ENCODE results near the gene IRGQ.
A peak's percentile ranks its signal among the peaks of the same experiment; 100 is the strongest.
"Not testable (repeated sequence)": the region's sequence is repeated elsewhere in the genome, so short reads cannot be mapped to it uniquely, and the experiment has no call there.

Gene IRGQ, protein sequence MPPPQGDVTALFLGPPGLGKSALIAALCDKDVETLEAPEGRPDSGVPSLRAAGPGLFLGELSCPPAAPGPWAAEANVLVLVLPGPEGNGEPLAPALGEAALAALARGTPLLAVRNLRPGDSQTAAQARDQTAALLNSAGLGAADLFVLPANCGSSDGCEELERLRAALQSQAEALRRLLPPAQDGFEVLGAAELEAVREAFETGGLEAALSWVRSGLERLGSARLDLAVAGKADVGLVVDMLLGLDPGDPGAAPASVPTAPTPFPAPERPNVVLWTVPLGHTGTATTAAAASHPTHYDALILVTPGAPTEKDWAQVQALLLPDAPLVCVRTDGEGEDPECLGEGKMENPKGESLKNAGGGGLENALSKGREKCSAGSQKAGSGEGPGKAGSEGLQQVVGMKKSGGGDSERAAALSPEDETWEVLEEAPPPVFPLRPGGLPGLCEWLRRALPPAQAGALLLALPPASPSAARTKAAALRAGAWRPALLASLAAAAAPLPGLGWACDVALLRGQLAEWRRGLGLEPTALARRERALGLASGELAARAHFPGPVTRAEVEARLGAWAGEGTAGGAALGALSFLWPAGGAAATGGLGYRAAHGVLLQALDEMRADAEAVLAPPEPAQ

DNA sequence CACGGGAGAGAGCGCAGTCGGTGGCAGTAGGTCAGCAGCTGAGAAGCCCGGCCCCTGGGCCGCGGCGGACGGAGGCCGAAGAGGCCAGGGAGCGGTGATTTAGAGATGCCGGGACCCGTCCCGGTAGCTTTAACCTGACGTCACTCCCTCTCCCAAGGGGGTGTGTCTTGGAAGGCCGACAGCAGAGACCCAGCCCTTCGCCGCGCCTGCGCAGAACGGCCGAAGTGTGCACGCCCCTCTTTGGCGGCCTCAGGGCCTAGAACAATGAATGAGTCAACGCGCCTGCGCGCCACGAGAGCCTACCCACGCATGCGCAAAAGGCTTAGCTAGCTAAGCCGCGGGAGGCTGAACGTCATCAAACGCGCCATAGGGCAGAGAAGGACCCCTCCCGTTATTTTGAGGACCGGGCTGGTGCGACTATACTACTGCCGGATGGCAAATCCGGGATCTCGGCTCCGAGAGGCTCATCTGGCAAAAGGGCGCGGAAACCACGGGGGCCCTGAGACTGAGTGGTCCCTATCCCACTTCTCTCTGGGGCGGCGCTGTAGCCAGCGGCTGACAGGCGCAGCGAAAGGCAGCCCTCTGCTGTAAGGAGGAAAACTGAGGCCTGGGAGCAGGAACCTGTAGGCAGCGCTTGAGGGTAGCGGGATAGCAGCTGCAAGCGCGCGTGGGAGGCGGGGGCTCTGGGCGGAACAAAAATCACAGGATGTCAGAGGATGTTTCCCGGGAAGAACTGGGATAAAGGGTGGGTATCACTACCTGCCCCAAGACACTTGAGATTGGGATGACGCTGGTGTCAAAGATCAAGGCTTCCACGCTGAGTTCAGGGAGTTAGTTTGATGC, at the start of gene IRGQ, which contains the start of gene ZNF576:
Gene IRGQ, minus strand, starts transcription at position 136 of the 843 bp plus-strand sequence. CDS start 796 bp downstream, outside the sequence.
Gene ZNF576, plus strand, starts transcription at position 597 of the 843 bp plus-strand sequence. CDS start 514 bp downstream, outside the sequence.
- DNase-seq (ENCODE audit: low spot score) = peak; percentile 100

DNA sequence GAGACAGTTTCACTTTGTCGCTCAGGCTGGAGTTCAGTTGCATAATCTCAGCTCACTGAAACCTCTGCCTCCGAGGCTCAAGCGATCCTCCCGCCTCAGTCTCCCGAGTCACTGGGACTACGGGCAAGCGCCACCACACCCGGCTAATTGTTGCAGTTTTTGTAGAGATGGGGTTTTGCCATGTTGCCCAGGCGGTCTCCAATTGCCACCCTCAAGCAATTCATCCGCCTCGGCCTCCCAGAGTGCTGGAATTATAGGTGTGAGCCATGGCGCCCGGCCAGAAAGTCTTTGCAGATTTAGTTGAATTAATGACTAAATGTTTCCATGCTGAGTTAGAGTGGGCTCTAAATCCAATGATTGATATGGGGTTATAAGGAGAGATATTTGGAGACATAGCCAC, 48.2 kb upstream of the IRGQ start:
- no peak for DNase-seq (ENCODE audit: low spot score)

GRCh38 chr19:43643326-43643725, 47.4 kb upstream of the IRGQ start:
- no peak for DNase-seq (ENCODE audit: low spot score)

DNA sequence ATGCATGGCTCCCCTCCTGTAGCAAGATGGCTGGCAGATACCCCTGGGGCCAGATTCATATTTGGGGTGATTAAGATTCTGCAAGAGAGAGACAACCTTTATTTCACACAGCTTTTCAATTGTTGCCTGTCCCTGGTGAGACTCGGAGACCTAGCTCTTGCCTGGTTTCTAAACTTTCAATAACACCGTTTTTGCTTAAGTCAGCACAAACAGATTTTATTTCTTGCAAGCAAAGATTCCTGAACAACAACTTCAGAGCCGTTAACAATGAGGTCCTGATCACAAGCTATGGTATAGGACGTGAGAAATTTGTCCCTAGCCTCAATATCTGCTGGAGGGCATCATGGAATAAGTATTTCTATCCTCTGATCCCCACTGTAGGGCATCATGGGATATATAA, 46.6 kb upstream of the IRGQ start:
- no peak for DNase-seq (ENCODE audit: low spot score)

- DNase-seq (ENCODE audit: low spot score) = no peak
Measured at GRCh38 chr19:43641333-43641732, 45.4 kb upstream of the IRGQ start.

- no peak for DNase-seq (ENCODE audit: low spot score)
Measured at GRCh38 chr19:43640424-43640757, 44.5 kb upstream of the IRGQ start.

DNA sequence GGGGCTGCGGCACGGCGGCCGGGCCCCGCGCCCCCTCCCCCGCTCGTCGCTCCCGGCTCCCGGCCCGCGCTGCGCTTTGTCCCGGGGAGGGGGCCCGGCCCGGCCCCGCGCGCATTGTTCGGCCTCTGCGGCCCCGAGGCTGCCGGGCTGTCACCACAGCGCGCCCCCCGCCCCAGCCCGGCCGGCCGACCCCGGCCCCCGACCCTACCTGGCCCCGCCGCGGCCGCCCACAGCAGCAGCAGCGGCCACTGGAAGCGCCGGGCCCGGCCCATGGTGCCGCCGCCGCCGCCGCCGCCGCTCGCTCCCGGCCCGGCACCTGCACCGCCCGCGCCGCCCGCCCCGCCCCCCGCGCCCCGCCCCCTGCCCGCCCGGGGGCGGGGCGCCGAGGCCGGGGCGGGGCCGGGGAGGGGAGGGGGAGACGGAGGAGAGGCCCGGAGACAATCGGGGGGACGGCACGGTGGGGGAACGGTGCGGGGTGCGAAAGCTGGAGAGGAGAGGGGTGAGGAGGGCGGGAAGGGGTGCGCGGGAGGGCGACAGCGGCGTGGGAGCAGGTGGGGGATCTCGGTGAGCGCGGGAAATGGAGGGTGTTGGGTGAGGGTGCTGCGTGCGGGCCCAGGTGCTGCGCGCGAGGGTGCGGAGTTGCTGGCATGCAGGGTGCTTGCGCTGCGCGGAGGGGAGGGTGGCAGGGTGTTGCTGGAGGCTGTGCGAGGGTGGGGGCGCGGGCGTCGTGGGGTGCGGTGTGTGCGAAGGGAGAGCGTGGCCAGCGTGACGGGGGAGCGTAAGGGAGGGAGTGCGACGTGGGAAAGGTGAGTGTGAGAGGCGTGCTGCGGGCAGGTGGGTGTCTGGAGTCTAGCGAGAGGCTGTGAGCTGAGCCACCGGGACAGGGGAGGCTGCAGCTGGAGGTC, 43.8 kb upstream of the IRGQ start, which contains the start of gene CADM4:
Gene CADM4, minus strand, starts transcription at position 332 of the 905 bp plus-strand sequence. Its CDS starts 60 bp downstream, at position 272.
- no peak for DNase-seq (ENCODE audit: low spot score)

- DNase-seq (ENCODE audit: low spot score) = no peak
Measured at GRCh38 chr19:43638995-43639518, 43.1 kb upstream of the IRGQ start.

DNA sequence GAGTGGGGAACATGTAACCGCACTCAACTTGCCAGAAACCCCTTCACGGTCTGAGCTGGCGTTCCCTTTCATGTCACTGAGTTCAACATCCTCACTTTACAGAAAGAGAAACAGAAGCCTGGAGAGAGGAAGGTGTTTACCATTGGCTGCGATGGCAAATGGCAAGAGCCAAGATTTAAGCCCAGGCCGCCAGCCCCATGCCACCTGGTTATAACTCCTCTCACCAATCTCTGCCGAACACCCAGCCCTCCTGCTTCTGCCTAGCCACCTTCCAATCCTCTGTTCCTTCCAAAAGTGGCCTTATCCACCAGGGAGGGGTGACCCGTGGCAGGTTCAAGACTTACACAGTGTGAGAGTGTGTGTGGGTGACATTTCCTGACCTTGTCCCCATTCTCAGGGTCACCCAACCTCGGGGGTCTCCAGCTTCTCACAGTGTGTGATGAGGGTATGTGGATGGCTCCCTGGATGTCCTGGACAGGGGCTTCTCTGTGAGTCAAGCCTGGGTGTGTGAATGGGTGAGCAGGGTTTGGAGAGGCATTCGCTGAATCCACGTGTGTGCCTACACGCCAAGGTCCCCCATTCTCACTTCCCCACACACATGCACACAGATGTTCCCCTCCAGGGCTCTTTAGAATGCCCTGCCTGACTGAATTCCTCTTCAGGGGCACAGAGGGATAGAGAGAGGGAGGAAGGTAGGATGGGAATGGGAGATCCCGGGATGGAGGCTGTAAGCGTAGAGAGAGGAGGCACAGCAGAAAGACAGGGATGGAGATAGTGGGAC, 42.5 kb upstream of the IRGQ start:
- no peak for DNase-seq (ENCODE audit: low spot score)

GRCh38 chr19:43636121-43636683, 40.3 kb upstream of the IRGQ start:
- no peak for DNase-seq (ENCODE audit: low spot score)

DNA sequence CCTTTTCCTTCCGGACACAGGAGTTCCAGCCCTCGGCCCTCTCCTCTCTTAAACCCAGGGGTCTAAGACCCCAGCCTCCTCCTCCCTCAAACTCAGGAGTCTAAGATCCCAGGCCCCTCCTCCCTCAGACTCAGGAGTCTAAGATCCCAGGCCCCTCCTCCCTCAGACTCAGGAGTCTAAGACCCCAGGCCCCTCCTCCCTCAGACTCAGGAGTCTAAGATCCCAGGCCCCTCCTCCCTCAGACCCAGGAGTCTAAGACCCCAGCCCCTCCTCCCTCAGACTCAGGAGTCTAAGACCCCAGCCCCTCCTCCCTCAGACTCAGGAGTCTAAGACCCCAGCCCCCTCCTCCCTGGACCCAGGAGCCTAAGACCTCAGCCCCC, 39.6 kb upstream of the IRGQ start:
- not testable (repeated sequence) for DNase-seq (ENCODE audit: low spot score)

DNA sequence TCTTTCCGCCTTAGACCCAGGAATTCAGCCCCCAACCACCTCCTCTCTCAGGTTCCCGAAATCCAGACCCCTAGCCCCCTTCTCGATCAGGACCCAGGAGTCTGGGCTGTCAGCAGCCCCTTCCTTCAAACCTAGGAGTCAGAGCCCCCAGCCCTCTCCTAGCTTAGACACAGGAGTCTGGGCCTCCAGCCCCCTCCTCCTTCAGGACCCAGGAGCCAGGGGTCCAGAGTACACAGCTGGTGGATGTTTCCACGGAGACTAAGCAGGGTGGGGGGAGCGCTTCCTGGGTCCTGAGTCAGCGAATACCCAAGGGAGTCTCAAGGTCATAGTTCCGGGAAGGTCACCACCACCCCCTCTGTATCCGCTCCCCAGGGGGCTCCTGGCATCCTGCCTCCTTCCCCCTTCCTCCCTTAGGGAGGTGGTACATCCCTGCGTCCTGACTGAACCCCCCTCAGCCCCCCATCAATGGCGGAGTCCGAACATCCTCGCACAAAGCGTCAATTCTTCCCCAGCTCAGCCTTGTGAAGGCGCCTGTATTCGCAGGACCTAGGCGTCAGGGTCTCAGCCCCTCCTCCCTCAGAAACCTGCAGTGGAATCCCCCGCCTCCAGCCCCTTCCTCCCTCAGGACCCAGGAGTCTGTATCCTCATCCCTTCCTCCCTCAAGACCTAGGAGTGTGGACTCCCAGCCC, 39.1 kb upstream of the IRGQ start:
- DNase-seq (ENCODE audit: low spot score) = no peak

GRCh38 chr19:43634506-43634871, 38.6 kb upstream of the IRGQ start:
- DNase-seq (ENCODE audit: low spot score) = no peak

- DNase-seq (ENCODE audit: low spot score) = no peak
Measured at GRCh38 chr19:43634068-43634467, 38.1 kb upstream of the IRGQ start.

GRCh38 chr19:43633520-43633919, 37.6 kb upstream of the IRGQ start:
- DNase-seq (ENCODE audit: low spot score) = no peak

DNA sequence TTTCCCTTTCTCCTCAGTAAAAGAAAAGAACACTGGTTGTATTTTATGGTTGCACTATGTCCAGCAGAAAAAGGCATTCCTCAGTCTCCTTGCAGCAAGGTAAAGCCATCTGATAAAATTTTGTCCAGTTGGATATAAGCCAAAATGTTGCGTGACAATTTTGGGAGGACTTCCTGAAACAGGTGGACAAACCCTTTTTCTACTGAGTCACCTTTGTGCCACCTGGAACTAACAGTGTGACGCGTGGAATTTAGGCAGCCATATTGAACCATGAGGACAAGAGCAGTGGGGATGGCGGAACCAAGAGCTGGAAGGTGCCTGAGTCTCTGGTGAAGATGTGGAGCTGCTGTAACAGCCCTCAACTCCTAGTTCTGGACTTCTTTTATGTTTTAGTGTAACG, 35.6 kb upstream of the IRGQ start:
- no peak for DNase-seq (ENCODE audit: low spot score)

DNA sequence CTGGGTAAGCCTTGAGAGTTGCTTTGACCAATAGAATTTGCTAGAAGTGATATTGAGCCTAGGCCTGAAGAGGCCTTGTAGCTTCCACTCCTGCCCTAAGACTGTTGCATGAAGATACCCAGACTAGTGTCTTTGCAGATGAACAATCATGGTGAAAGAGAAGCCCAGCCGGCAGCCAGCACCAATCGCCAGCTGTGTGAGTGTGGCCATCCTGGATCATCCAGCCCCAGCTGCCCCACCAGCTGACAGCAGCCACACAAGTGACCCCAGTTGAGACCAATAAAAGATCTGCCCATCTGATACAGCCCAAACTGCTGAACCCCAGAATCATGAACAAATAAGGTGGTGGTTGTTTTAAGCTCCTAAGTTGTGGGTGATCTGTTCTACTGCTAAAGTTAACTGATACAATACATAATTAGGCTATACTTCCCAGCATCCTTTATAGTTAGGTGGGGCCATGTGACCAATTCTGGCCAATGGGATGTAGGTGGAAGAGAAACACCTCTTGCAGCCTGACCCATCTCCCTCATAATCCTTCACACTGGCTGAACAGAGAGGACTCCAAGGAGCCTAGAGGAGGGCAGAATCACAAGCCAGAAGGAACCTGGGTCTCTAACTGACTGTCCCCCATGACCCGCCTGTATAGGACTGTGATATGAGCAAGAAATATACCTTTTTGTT, 32.9 kb upstream of the IRGQ start:
- no peak for DNase-seq (ENCODE audit: low spot score)

DNA sequence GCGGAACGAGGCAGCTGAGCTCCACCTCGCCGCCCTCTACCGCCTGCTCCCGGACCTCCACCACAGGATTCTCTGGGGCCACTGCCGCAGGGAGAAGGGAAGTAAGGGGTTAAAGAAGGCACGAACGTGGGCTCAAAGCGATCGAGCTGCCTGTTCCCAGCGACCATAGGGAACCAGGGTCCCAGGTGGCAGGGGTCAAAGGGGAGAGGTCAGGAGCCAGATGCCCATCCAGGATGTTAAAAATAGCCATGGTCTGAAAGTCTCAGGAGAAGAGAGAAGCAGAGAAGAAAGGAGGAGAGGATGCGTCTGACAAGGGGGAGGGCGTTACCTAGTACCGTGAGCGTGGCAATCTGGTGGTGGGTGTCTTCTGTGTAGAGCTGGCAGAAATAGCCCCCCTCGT, 30.9 kb upstream of the IRGQ start:
- DNase-seq (ENCODE audit: low spot score) = no peak

Measured in hematopoietic multipotent progenitor cell treated with erythropoietin and hydrocortisone succinate and interleukin-3 and kit ligand, for 15 days (in vitro differentiated cells).